ENCODE results near the gene EXD3.

Gene EXD3

DNA sequence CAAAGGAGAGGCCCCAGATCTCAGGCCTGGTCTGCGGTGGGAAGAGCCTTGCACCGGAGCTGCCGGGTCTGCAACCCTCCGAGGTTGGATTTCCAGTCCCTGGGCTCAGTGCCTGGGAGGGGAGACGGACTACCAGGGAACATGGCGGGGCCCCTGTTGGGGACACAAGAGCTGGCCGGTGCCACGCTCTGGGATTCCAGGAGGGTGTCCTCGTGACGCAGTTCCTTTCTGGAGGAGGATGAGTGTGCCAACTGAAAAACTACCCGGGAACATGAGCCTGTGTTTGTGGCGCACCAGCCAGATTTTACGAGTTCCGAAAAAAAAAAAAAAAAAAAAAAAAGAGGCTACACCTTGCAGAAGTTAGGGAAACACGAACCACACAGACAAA is 129.9 kb downstream of the EXD3 start:
- H3K36me3 ChIP-seq (ENCODE audit: insufficient read depth, low read length) = no peaks in the 10 kb centered on the region
- H3K9ac ChIP-seq (ENCODE audit: low read length) = no peak overlapping the region
- H3K9me3 ChIP-seq (ENCODE audit: low read length) = peaks cover 10% of the 10 kb centered on the region
- no peak overlapping the region for H3K4me3 ChIP-seq (ENCODE audit: low read depth in 1 of 2, low read length in 2 of 2)
- no peaks in the 10 kb centered on the region for H3K4me1 ChIP-seq (ENCODE audit: insufficient read depth, low read length)
- H3K27ac ChIP-seq (ENCODE audit: low read depth, low read length) = no peak overlapping the region
- H3K27me3 ChIP-seq (ENCODE audit: control insufficient read depth in 1 of 2, insufficient read depth in 2 of 2, low read length in 2 of 2) = peaks cover 38 to 45% of the 10 kb centered on the region in 2 donors

DNA sequence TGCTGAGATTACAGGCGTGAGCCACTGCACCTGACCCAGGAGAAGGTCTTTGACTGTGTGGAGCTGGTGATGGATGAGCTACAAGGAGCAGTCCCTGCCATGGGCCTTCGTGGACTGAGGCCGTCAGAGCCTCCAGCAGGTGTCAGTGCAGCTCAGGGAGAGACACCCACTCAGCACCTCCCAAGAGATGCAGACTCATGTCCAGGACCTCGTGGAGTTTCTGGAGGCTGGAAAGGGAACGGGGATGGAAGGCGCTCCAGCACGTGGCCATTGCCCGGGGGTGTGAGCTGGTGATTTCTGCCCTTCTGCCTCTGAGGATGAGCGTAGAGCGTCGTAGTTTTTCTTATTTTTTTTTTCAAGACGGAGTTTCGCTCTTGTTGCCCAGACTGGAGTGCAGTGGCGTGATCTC is 136.0 kb downstream of the EXD3 start:
- H3K4me1 ChIP-seq (ENCODE audit: insufficient read depth, low read length) = no peaks in the 10 kb centered on the region
- H3K9me3 ChIP-seq (ENCODE audit: low read length) = no peaks in the 10 kb centered on the region
- no peak overlapping the region for H3K27ac ChIP-seq (ENCODE audit: low read depth, low read length)
- H3K36me3 ChIP-seq (ENCODE audit: insufficient read depth, low read length) = no peaks in the 10 kb centered on the region
- peaks cover 0 to under 1% of the 10 kb centered on the region in 2 donors for H3K27me3 ChIP-seq (ENCODE audit: control insufficient read depth in 1 of 2, insufficient read depth in 2 of 2, low read length in 2 of 2)
- H3K9ac ChIP-seq (ENCODE audit: low read length) = no peak overlapping the region
- H3K4me3 ChIP-seq (ENCODE audit: low read depth in 1 of 2, low read length in 2 of 2) = no peak overlapping the region

DNA sequence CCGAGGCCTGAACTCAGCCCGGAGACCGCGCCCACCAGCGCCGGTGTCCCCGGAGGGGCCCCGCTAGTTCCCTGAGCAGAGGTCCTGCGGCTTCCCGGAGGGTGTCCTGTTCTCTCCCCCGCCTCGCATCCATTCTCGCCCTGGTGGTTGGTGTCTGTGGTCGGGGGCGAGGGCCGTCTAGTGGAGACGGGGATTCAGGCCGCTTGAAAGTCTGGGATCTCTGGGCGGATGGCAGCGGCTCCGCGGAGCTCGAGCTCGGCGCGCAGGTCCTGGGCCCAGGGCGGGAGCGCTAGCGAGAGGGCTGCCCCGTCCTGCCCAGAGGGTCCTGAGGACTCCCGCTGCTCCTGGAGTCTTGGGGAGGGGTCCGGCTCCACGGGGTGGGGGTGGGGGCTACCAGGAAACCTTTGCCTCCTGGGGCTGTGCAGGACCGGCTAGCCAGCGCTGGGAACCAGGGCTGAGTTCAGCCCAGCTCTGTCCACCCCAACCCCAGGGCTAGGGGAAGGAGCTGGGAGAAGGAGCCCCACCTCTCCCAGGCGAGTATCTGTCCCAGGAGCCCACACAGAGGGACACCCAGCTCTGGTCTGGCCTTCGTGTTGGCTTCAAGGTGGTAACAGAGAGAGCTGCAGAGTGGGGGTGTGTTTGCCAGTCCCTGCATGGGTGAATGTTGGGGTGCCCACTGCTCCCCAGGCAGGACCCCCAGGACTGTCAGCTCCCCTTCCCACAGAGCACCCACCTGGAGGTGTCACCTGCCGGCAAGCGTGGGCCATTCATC is 141.4 kb downstream of the EXD3 start:
- Histone ChIP-seq H3K9ac (ENCODE audit: low read length) (no peak overlapping the region), H3K36me3 (ENCODE audit: insufficient read depth, low read length) (no peaks in the 10 kb centered on the region), H3K4me3 (ENCODE audit: low read depth in 1 of 2, low read length in 2 of 2) (no peak overlapping the region), H3K27me3 (ENCODE audit: control insufficient read depth in 1 of 2, insufficient read depth in 2 of 2, low read length in 2 of 2) (peaks cover 0 to 46% of the 10 kb centered on the region in 2 donors), H3K4me1 (ENCODE audit: insufficient read depth, low read length) (peaks cover under 1% of the 10 kb centered on the region), H3K27ac (ENCODE audit: low read depth, low read length) (no peak overlapping the region), H3K9me3 (ENCODE audit: low read length) (no peaks in the 10 kb centered on the region)

DNA sequence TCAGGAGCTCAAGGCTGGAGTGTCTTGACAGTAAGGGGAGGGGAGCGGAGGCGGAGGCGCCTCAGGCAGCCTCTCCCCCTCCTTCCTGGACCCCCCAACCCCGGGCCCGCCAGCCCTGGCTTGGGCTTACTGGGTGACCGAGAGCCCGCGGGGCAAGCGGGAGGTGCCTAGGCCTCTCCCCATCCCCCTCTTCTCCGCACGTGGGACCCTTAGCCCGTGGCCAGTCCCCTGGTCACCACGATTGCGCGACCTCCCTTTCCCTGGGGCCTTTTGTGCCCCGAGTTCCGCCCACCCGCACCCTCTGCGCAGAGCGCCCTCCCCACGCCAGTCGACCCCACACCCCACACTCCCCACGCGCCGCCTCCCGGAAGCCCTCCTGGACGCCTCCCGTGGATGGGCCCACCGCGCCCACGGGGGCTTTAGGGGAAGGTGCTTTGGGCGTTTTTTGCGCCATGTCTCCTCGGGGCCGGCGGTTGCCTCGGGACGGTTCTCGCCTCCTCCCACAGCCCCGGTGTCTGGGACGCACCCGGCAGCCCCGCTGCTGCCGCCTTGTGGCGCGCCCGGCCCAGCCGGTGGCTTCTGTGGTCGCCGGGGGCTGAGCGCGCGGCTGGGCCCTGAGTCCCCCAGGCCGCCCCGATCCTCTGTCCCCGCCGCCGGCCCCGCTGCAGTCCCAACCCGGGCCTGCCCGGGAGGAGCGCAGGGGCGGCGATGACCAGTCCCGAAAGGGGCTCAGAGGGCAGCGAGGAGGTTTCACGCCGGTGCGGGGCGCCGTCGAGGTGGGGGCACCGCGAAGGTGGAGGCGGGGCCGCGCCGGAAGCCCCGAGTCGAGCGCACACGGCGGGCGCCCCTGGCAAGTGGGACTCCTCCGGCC is 142.3 kb downstream of the EXD3 start:
- H3K27ac ChIP-seq (ENCODE audit: low read depth, low read length) = no peak overlapping the region
- H3K4me1 ChIP-seq (ENCODE audit: insufficient read depth, low read length) = peaks cover 4% of the 10 kb centered on the region
- H3K4me3 ChIP-seq (ENCODE audit: low read depth in 1 of 2, low read length in 2 of 2) = no peak overlapping the region
- H3K9me3 ChIP-seq (ENCODE audit: low read length) = no peaks in the 10 kb centered on the region
- H3K9ac ChIP-seq (ENCODE audit: low read length) = no peak overlapping the region
- H3K36me3 ChIP-seq (ENCODE audit: insufficient read depth, low read length) = no peaks in the 10 kb centered on the region
- H3K27me3 ChIP-seq (ENCODE audit: control insufficient read depth in 1 of 2, insufficient read depth in 2 of 2, low read length in 2 of 2) = peaks cover 0 to 52% of the 10 kb centered on the region in 2 donors

DNA sequence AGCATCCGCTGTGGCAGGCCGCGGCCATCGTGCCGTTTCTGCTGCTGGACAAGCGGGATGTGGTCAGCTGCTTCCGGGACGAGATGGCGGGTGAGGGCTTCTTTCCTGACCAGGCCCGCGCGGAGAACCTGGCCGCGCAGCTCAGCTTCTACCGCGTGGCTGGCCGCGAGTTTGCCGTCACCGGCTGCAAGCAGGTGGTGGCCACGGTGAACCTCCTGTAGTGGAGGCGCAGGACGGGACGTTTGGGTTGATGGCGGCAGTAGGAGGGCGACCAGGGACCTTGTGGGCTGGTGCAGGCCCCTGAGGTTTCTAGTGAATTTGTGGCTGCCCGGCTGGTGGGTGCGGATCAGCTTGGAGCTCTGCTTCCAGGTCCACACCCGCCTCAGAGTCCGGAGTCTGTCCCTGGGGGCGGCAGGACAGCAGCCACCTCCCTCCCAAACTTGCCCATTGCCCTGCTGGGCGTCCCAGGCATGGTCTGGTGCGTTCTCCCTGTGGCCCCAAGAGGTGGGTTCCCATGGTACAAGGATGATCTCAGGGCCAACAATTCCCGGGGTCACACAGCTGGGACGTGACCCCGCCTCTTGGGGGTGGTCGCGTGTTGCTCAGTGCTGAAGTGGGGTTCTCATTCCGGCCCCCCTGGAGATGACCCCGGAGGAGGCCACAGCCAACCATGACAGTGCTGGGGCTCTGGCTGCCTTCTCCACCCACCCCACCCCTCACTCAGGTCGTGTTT is 143.1 kb downstream of the EXD3 start:
- H3K27ac ChIP-seq (ENCODE audit: low read depth, low read length) = no peak overlapping the region
- H3K4me1 ChIP-seq (ENCODE audit: insufficient read depth, low read length) = peaks cover 4% of the 10 kb centered on the region
- no peaks in the 10 kb centered on the region for H3K9me3 ChIP-seq (ENCODE audit: low read length)
- H3K27me3 ChIP-seq (ENCODE audit: control insufficient read depth in 1 of 2, insufficient read depth in 2 of 2, low read length in 2 of 2) = peaks cover 0 to 52% of the 10 kb centered on the region in 2 donors
- H3K4me3 ChIP-seq (ENCODE audit: low read depth in 1 of 2, low read length in 2 of 2) = no peak overlapping the region
- no peak overlapping the region for H3K9ac ChIP-seq (ENCODE audit: low read length)
- H3K36me3 ChIP-seq (ENCODE audit: insufficient read depth, low read length) = no peaks in the 10 kb centered on the region

DNA sequence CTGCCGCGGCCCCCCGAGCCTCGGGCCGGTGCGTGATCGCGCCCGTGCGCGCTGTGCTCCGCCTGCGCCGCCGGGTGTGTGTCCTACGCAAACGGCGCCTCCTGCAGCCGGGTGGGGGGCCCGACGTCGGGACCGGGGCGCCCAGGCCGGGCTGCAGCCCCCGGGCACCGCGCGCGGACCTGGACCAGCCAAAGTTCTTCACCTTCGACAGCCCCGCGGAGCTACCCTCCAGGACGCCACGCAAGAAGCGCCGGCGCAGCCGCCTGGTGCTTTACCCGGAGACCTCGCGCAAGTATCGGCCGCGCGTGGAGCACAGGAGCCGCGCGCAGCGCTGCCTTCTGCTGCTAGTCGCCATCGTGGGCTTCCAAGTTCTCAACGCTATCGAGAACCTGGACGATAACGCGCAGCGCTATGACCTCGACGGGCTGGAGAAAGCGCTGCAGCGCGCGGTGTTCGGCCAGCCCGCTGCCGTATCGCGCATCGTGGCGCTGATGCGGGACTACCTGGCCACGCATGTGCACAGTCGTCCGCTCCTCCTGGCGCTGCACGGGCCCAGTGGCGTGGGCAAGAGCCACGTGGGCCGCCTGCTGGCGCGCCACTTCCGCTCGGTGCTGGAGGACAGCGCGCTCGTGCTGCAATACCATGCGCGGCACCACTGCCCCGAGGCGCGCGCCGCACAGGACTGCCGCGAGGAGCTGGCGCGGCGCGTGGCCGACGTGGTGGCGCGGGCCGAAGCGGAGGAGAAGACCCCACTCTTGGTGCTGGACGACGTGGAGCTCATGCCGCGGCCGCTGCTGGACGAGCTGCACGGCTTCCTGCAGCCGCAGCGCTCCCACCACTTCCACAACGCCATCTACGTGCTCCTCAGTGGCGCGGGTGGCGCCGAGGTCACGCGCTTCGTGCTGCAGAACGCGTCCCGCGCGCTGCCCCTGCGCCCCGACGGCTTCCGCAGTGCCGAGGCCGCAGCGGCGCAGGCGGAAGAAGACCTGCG is 143.9 kb downstream of the EXD3 start:
- Histone ChIP-seq H3K27ac (ENCODE audit: low read depth, low read length) (no peak overlapping the region), H3K27me3 (ENCODE audit: control insufficient read depth in 1 of 2, insufficient read depth in 2 of 2, low read length in 2 of 2) (peaks cover 0 to 57% of the 10 kb centered on the region in 2 donors), H3K9me3 (ENCODE audit: low read length) (no peaks in the 10 kb centered on the region), H3K9ac (ENCODE audit: low read length) (no peak overlapping the region), H3K4me3 (ENCODE audit: low read depth in 1 of 2, low read length in 2 of 2) (no peak overlapping the region), H3K36me3 (ENCODE audit: insufficient read depth, low read length) (no peaks in the 10 kb centered on the region), H3K4me1 (ENCODE audit: insufficient read depth, low read length) (peaks cover 4% of the 10 kb centered on the region)

DNA sequence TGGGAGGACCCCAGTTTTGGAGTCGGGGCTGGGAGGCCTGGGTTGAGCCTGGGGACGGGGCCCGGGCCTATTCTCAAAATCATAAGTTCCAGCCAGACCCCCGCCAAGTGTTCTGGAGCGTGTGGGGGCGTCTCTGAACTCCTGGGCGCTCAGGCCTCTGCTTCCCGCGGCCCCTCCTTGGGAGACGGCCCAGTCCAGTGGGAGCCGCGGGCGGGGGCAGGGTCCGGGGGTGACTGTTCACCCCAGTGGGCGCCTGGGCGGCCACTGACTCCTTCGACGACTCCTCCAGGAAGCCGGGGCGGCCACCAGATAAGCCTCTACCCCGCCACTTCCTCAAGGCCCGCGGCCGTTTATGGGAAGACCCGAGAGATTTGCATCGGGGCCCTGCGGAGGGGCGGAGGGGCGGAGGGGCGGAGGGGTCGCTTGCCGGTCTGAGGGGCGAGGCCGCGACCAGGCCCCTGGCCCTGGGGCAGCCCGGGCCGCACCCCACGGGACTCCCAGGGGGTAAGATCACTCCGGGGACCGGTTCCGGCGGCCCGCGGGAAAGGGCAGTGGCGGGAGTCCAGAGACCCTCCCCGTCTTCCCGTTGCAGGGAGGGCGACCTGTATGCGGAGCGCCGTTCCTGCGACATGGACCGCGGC is 144.8 kb downstream of the EXD3 start:
- H3K4me1 ChIP-seq (ENCODE audit: insufficient read depth, low read length) = peaks cover 4% of the 10 kb centered on the region
- H3K9me3 ChIP-seq (ENCODE audit: low read length) = no peaks in the 10 kb centered on the region
- H3K4me3 ChIP-seq (ENCODE audit: low read depth in 1 of 2, low read length in 2 of 2) = peak overlapping the region; percentile 38
- peak overlapping the region; percentile 32 for H3K27ac ChIP-seq (ENCODE audit: low read depth, low read length)
- H3K9ac ChIP-seq (ENCODE audit: low read length) = no peak overlapping the region
- H3K36me3 ChIP-seq (ENCODE audit: insufficient read depth, low read length) = no peaks in the 10 kb centered on the region
- peaks cover 0 to 57% of the 10 kb centered on the region in 2 donors for H3K27me3 ChIP-seq (ENCODE audit: control insufficient read depth in 1 of 2, insufficient read depth in 2 of 2, low read length in 2 of 2)

DNA sequence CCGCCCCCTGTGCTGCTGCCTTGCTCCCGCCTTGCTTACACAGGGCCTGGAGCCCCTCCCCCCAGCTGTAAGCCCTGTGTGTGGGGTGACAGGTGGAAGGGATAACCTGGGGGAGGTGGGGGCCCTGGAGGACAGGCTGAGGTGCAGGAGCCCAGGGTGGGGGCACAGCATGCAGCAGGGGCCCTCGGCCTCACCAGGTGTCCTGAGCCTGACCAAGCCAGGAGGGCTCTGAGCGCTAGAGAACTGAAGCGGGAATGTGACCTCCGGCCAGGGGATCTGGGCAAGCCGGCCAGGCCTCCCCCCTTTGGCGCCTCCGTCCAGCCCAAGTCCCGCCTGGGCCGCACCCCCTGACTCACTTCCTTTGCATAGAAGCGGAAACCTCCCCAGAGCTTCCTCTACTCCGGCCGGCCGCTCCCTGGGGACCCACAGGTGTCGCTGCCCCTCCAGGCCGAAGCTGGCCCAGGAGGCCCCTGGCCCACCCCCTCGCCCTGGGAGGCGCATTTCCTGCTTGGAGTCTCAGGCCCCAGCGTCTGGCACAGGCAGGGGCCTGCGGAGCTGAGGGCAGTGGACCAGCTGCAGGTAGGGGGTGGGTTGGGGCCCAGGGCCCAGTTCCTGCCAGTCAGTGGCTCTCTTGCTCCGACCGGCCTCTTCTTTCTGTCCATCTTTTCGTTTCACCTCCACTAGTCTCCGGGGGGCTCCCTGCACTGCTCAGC is 145.5 kb downstream of the EXD3 start, which contains the start of gene TOR4A:
Gene TOR4A (plus strand): TSS at position 398 of the 713 bp plus-strand sequence. CDS start 964 bp downstream, outside the sequence.
- Histone ChIP-seq H3K36me3 (ENCODE audit: insufficient read depth, low read length) (peaks cover 2% of the 10 kb centered on the region), H3K9me3 (ENCODE audit: low read length) (no peaks in the 10 kb centered on the region), H3K27me3 (ENCODE audit: control insufficient read depth in 1 of 2, insufficient read depth in 2 of 2, low read length in 2 of 2) (peaks cover 0 to 57% of the 10 kb centered on the region in 2 donors), H3K27ac (ENCODE audit: low read depth, low read length) (peak within 1 kb of the TSS; percentile 49), H3K4me3 (ENCODE audit: low read depth in 1 of 2, low read length in 2 of 2) (peak within 1 kb of the TSS; percentile 38), H3K9ac (ENCODE audit: low read length) (no peak within 1 kb of the TSS), H3K4me1 (ENCODE audit: insufficient read depth, low read length) (peaks cover 4% of the 10 kb centered on the region)

DNA sequence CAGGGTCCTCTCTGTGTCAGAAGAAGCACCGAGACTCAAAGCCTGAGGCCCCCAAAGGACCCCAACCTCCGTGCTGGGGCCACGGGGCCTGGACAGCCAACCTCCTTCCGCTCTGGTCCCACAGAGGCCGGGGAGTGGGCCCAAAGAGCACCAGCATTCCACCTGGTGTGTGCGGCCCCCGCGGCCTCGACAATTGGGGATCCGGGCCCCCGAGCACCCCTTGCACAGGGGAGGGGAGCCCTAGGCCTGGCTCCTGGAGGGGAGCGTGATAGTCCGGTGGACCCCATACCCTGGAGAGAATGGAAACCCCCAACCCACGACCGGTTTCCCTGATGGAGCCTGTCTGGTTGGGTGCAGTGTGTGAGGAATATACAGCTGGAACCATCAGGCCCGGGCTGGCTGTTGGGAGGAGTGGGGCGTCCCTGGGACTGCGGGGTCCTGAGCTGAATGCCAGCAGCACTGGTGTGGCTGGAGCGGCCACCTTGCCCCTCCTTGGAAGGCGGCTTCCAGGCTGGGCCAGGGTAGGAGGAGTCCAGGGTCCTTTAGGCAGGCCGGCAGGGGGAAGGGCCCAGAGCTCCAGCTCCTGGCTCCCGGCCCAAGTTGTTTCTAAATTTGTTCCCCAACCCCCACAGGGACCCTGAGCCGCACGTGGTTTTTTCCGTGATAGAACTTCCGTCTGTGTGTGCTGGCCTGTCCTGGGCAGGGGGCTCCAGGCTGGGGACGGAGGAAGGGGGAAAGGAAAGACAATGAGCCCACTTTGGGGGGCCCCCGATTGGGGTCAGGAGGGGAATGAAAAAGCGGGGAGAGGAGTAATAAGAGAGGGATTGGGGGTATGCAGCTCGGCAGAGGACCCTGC is 146.3 kb downstream of the EXD3 start:
- Histone ChIP-seq H3K27me3 (ENCODE audit: control insufficient read depth in 1 of 2, insufficient read depth in 2 of 2, low read length in 2 of 2) (peaks cover 0 to 54% of the 10 kb centered on the region in 2 donors), H3K4me3 (ENCODE audit: low read depth in 1 of 2, low read length in 2 of 2) (peak overlapping the region in 1 of 2 donors; percentile 38), H3K36me3 (ENCODE audit: insufficient read depth, low read length) (peaks cover 10% of the 10 kb centered on the region), H3K9ac (ENCODE audit: low read length) (no peak overlapping the region), H3K9me3 (ENCODE audit: low read length) (no peaks in the 10 kb centered on the region), H3K27ac (ENCODE audit: low read depth, low read length) (peak overlapping the region; percentile 49), H3K4me1 (ENCODE audit: insufficient read depth, low read length) (peaks cover 4% of the 10 kb centered on the region)
